Erythroblast (primary cell): ENCODE measurements around the gene PCLO.

ENCODE experiments used
- GATA1 ChIP-seq: IDR thresholded peaks from 2 replicates; pipeline ENCODE4 v1.6.1; 2011; ENCODE audit warnings: low read depth, mild to moderate bottlenecking, control low read depth, low read length, moderate library complexity
- POLR2A ChIP-seq: IDR thresholded peaks from 2 replicates; pipeline ENCODE4 v1.6.1; 2011; ENCODE audit warnings: mild to moderate bottlenecking, low read length

GRCh38 chr7:82851121-82851520 lies 311.6 kb downstream of the PCLO start:
- no peak for TF ChIP-seq POLR2A
- no peak for TF ChIP-seq GATA1
